Fibroblast of peridontal ligament (primary cell): ENCODE measurements around the gene PTPRK.

Experiments used
- DNase-seq: peaks from one replicate; pipeline ENCODE4 v3.0.0-alpha.2; 2010; ENCODE audit errors: extremely low read depth

PTPRK gene

GRCh38 chr6:128515550-128516513 lies 4.6 kb downstream of the PTPRK start:
- DNase-seq, result peak; percentile 72

DNA sequence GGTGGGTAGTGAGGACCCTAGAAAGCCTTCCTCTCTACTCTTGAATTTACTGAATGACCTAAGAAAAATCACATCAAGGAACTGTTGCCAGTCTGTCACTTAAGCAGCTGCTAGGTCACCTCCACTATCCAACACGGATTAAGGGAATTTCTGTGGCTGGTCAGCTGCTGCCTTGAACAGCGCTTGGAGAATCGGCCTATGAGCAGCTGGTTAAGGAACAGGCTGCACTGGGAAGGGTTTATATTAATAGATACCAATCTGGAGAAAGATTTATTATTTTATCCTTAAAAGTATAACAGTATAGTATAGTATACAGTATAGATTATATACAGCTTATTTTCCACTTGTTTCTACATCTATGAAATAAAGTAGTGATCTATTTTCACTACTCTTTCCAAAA lies 6.5 kb downstream of the PTPRK start:
- no peak for DNase-seq

- no peak for DNase-seq
Observed at GRCh38 chr6:128512296-128512695, 8.1 kb downstream of the PTPRK start.

- no peak for DNase-seq
Observed at GRCh38 chr6:128511506-128511905, 8.9 kb downstream of the PTPRK start.

- DNase-seq, result no peak
Observed at GRCh38 chr6:128509709-128510108, 10.7 kb downstream of the PTPRK start.

- peak; percentile 92 for DNase-seq
Observed at GRCh38 chr6:128508588-128509296, 11.7 kb downstream of the PTPRK start.

DNA sequence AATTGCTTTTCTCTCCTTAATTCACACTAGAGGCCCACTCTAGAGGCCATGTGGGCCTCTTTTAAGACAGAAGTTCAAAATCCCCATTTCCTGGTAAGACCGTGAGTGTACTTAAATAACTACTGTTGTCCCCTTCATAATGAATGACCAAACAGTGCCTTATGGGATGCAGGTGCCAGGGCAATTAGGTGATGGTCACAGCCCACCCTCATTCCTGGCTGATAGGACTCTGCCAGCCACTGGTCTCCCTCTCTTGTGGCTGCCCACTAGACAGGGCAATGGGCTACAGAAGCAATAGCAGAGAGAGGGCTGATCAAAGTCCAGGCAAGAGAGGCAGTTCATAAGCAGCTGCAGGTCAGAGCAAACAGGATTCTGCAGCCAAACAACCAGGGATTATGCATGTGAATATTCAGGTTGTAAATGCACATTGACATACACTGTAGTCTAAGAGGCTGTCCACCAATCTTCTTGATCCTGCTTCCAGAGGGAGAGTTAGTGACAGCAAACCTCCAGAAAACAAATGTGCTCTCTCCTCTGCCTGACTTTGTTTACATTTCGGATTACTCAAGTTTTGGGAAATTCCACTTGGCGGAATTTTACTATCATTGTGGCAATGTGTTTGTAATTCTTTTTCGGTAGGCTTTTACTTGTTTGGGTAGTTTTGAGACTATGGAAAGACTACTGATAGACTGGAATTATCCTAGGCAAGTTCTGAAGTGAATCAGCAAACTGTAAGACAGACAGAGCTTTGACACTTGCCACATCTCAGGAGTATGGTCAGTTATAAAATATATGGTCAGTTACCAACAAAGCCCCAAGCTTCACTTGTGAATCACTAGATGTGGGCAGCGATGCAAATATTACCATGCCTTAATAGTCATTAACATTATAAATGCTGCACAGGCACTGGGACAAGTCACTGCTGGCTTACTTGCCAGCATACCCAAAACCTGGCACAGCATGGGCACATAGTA lies 12.8 kb downstream of the PTPRK start:
- DNase-seq, result peak; percentile 86

DNA sequence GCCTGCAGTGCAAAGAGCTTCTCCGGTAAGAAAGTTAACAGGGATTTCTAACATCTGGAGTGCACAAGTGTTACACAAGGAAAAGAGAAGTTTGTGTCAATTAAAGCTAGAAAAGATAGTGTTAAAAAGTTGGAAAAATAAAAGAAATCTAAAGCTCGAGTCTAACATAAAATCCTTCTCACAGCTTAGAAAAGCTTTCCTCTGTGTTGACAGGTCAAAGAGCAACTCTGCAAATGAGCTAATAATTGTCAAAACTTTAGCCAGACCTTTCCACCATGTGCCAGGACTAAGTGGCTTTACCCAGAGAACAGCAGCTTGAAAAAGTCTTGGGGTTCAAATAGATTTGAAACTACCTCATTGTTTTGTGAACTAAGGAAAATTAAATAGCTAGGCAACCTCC lies 14.8 kb downstream of the PTPRK start:
- DNase-seq, result no peak

DNA sequence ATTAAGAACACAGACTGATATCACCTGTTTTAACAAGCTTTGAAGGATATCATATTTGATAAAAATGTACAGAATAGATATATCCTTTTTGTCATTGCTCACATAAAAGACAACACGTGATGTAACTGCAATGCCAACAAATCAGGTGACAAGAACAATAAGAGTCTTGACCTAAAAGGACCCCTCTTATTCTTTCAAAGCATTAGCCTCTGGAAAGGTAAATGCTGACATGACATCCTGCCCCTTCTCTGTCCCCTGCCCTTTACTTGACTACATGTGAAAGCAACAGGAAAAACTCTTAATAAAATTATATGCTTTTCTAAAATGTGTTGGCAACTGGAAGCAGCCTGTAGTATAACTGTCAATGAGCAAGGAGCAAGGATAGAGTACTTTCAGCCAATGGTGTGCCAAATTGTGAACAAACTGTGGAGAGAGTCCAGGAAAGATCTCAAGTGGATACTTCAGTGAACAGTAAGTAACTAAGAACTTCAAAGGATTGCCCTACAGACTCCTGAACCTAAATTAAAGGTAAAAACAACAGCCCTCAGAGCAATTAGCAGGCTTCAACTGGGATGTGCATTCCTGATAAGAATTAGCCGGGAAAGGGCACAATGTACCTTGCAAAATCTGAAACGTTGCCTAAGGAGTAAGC lies 16.3 kb downstream of the PTPRK start:
- DNase-seq, result no peak

DNA sequence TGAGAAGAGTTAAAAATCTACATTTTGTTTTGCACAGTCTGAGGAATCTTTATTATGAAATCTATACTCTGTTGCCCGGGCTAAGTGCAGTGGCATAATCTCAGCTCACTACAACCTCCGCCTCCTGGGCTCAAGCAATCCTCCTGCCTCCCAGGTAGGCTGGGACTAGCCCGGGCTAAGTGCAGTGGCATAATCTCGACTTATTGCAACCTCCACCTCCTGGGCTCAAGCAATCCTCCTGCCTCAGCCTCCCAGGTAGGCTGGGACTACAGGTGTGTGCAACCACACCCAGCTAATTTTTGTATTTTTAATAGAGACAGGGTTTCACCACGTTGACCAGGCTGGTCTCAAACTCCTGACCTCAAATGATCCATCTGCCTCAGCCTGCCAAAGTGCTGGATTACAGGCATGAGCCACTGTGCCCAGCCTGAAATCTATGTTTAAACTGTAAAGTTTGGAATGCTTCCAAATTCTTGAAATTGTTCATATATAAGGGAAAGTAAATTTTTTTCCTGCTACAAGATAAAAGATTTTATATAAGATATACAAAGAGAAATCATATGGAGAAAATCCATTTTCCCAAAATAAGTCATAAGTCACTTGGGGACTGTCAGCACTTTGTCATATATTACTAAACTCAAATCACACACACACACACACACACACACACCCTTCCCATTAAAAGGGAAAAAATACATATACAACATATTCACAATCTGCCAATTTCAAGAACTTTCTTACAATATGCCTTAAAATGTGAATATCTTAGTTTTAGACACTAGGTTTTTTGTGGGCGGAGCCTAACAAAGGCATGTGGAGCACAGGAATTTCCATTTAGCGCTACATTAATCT lies 19.4 kb downstream of the PTPRK start:
- no peak for DNase-seq

DNA sequence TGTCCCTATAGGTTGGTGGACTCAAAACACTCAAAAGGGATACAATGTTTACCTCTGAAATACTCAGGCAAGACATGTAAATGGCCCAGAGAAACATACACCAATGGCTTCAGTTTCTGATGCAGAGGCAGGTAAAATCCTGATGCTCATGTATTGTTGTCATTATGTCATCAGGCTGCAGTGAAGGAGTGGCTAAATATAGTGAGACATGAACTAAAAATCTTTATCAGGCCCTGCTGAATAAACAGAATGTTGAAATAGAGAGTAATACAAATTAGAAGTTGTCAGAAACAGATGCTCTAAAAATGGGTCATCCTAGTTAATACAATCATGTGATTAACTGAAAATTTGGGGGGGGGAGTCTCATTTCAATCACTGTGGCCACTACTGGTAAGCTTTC lies 20.4 kb downstream of the PTPRK start:
- DNase-seq, result no peak

- DNase-seq, result no peak
Observed at GRCh38 chr6:128499079-128499731, 21.2 kb downstream of the PTPRK start.

- no peak for DNase-seq
Observed at GRCh38 chr6:128498234-128498633, 22.2 kb downstream of the PTPRK start.

GRCh38 chr6:128495536-128496333 lies 24.7 kb downstream of the PTPRK start:
- DNase-seq, result no peak

- DNase-seq, result no peak
Observed at GRCh38 chr6:128494440-128494839, 26.0 kb downstream of the PTPRK start.

DNA sequence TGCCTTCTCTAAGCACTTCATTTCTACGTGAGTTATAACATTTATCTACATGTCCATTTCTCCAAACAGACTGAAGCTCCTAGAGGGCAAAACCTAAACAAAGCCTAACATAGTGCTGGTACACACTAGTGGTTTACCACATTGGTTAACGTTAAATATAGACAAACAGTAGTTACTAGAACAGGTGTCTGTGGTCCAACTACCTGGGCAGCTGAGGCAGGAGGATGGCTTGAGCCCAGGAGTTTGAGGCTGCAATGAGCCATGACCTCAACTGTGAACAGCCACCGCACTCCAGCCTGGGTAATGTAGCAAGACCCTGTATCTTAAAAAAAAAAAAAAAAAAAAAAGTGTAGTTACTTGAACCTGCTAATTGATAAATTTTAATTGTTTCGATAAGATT lies 26.5 kb downstream of the PTPRK start:
- no peak for DNase-seq

GRCh38 chr6:128492386-128492785 lies 28.0 kb downstream of the PTPRK start:
- DNase-seq, result no peak

- DNase-seq, result peak; percentile 93
Observed at GRCh38 chr6:128491610-128492206, 28.7 kb downstream of the PTPRK start.
